Stimulated activated CD8-positive, alpha-beta memory T cell treated with anti-CD3 and anti-CD28 coated beads, Interleukin-15, amount 100 ng/mL, for 1 hour (primary cell): ENCODE results near the gene RAP1GDS1.

Experiments used
- DNase-seq: peaks from one replicate; pipeline ENCODE4 v3.0.0-alpha.2; 2020; ENCODE audit warnings: low read depth

Gene RAP1GDS1

DNA sequence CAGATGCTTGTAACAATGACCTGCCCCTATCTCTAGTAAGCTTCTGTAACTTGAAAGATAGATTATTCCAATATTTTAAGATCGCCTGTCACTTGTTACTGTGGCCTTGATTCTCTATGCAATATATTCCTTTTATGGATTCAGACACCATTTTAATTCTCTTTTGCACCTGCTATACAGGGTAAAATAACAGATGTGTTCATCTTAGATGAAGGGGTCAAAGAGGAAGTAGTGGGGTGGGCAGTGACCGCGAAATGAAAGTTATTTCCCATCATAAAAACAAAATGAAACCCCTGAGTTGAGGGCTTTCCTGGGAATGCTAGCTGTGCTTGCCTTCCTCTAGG lies 221.3 kb downstream of the RAP1GDS1 start:
- DNase-seq: no peak

GRCh38 chr4:98482847-98483806 lies 221.9 kb downstream of the RAP1GDS1 start:
- no peak for DNase-seq

- no peak for DNase-seq
These were observed 222.8 kb downstream of the RAP1GDS1 start for GRCh38 chr4:98484031-98484430.

GRCh38 chr4:98485816-98486345 lies 224.7 kb downstream of the RAP1GDS1 start:
- DNase-seq: no peak

DNA sequence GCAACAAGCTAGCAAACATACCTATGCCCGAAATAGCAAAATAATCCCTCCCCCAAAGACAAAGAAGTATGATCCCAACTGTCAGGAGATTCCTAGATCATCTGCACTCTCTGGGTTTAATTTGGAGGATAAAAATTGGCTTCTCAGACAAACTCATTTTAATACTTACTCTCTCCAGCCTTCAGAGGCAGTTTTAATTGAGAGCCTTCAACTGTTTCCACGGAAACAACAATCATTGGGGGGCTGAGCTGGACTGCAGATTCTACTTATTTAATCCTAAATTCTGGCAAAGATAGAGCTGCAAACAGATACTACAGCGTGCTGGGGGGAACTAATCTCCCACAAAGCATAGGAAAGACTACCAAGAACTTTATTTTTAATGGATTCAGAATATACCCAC lies 229.1 kb downstream of the RAP1GDS1 start:
- DNase-seq: no peak

DNA sequence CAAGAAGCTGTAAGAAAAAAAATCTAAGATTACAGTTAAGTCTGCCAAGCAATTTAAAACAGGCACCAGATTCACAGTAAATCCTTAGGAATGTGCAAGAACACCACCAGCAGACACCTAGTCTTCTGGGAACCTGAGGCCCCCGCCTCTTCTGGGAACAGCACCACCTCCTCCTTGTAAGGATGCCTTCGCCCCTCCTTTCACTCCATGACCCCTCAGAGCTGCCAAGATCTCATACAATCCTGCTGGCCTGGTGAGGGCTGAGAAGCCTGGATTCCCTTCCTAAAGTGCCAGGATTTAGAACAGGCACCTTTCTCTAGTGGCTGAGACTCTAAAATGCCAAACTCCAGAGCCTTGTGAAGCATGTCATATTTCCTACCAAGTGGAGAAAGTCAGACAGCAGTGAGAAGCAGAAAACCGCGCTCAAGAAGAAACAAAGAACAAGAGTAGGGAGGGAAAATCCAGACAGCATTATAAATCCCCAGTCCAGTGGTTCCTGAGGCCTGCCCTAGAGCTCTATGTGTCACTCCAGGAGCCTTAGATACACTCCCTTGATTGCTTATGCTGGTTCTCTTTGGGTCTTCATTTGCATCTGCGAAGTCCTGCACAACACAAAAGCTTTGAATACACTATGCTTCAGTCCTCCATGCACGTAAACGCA lies 230.8 kb downstream of the RAP1GDS1 start:
- DNase-seq: no peak

DNA sequence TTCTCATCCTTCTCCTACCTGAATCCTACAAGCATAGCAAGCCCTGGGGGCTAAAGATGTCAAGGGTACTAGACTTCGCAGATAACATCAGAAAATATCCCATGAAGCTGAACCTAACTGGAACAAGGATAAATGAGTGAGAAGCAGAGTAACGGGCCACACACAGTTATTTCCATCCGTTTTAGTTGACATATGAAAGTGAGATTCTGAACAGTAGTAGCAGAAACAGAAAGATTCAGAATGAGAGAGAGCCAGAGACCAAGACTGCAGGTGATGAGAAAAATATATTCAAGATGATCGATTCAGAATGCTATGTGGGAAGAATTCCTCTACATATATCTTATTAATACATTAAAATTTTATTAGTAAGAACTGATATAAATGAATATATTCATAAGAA lies 232.1 kb downstream of the RAP1GDS1 start:
- no peak for DNase-seq
